Fibroblast of lung (primary cell): ENCODE measurements around the gene CMIP.

Experiments
- CTCF ChIP-seq, 2 donors: IDR thresholded peaks in 1 of 2; conservative IDR thresholded peaks in 1 of 2; 1 replicate in 1 of 2; 2 replicates in 1 of 2; pipeline ENCODE4 v1.5.1; 2011 to 2012; ENCODE audit warnings: low read length in 2 of 2, control low read depth in 1 of 2, inconsistent platforms in 1 of 2, low read depth in 1 of 2, mild to moderate bottlenecking in 1 of 2
- EZH2 ChIP-seq: IDR thresholded peaks from 2 replicates; pipeline ENCODE4 v1.5.1; 2012; ENCODE audit warnings: low read length, control low read depth, mild to moderate bottlenecking; ENCODE audit errors: missing control alignments

GRCh38 chr16:81410643-81411293 lies 33.8 kb upstream of the CMIP start:
- no peak for TF ChIP-seq CTCF (conservative IDR thresholded peaks at IDR 0.05 in 1 of 2, IDR thresholded peaks at IDR 0.05 in 1 of 2; ENCODE audit: low read depth in 1 of 2, low read length in 2 of 2)
- no peak for TF ChIP-seq EZH2
